T-helper 22 cell (primary cell): Measurements from ENCODE around the gene CYB561A3.

Source experiments
- DNase-seq: peaks from one replicate; pipeline ENCODE4 v3.0.0-alpha.2; 2020; ENCODE audit warnings: low read depth

CYB561A3 gene

DNA sequence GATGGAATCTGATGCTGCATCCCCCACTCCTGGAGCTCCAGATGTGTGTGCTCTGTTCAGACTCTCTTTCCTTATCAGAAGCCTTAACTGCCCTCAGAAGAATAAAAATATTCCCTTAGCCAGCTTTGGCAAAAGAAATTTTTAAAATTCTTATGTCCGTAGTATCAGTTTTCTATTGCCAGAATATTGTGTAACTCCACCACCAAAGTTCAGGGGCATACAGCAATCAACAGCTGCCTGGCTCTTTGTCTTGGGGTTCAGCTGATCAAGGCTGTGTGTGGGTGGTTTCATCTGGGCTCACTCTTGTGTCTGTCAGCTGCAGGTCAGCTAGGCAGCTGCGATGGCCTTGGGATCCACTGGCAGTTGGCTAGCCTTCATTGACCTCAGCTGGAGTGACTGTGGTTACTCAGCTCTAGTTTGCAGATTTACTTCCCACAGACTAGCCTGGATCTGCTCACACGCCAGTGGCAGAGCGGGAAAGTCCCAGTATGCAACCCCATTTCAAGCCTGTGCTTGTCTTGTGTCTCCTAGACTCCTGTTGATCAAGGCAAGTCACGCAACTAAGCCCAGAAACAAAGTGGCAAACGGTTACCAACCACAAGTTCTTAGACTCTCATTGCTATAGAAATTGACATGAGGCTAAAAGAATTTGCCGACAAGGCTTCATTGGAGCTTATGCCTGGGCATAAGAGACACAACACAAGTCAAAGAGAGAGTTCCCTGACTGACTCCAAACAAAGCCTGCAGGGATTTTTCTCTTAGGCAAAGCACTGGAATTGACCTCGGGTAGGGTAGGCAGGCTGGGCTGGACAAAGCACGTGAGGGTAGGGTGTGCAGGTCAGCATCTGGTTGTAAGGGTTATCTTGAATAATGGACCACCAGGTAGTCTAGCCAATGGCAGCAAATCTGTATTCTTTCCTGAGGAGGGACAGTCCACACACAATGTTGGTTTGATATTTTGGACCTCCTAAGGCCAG, 8.0 kb upstream of the CYB561A3 start:
- no peak for DNase-seq

DNA sequence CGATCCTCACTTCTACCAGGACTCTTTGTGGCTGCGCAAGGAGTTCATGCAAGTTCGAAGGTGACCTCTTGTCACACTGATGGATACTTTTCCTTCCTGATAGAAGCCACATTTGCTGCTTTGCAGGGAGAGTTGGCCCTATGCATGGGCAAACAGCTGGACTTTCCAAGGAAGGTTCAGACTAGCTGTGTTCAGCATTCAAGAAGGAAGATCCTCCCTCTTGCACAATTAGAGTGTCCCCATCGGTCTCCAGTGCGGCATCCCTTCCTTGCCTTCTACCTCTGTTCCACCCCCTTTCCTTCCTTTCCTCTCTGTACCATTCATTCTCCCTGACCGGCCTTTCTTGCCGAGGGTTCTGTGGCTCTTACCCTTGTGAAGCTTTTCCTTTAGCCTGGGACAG, 7.0 kb upstream of the CYB561A3 start:
- no peak for DNase-seq

- DNase-seq, result no peak
These were observed 5.7 kb upstream of the CYB561A3 start for GRCh38 chr11:61367406-61367805.

DNA sequence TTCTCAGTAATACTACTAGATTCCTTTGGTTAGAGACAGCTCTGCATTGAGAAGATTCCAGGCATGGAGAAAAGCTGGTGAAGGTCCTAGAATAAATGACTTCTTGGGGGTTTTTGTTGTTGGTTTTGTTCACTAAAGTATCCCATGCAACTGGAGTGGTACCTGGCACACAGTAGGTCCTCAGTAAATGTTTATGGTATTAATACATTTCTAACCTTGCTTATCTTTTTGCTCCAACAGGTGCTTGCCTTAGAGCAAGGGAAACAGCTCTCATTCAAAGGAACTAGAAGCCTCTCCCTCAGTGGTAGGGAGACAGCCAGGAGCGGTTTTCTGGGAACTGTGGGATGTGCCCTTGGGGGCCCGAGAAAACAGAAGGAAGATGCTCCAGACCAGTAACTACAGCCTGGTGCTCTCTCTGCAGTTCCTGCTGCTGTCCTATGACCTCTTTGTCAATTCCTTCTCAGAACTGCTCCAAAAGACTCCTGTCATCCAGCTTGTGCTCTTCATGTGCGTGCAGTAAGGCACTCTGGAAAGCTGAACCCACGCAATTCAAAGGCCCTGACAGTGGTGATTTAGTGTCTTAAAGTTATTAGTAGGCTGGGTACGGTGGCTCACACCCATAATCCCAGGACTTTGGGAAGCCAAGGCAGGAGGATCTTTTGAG, 2.5 kb upstream of the CYB561A3 start:
- DNase-seq, result no peak

DNA sequence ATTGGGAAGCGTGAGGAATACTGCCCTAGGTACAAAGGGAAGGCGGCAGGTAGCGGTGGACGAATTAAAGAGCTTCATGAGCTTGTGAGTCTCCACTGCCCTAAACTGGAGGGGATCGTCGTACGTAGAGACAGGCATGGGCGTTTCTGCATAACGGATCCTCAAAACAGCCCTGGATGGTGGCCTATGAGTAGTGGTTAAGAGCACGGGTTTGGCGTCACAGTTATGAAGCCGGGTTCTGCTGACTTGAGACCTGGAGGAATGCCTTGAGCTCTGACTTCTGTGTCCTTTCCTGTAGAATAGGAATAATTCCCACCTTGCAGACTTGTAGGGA, 827 bp upstream of the CYB561A3 start:
- peak; percentile 7 for DNase-seq

- no peak for DNase-seq
These were observed 393 bp downstream of the CYB561A3 start for GRCh38 chr11:61361237-61361740.

DNA sequence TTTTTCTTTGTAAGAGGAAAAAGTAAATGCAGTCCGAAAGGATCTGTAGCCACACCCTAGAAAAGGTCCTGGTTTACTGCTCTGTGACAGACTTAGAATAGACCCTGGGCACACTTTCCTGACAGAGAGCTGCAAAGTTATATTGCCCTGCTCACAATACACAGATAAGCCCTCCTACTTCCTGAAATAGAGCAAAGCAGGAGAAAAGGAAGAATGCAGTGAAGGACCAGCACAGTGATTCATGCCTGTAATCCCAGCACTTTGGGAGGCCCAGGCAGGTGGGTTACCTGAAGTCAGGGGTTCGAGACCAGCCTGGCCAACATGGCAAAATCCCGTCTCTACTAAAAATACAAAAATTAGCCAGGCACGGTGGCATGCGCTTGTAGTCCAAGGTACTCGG, 2.2 kb downstream of the CYB561A3 start:
- DNase-seq, result no peak

GRCh38 chr11:61358566-61358965, 3.1 kb downstream of the CYB561A3 start:
- no peak for DNase-seq

- DNase-seq, result no peak
These were observed 3.8 kb downstream of the CYB561A3 start for GRCh38 chr11:61357894-61358239.

- DNase-seq, result no peak
These were observed 4.3 kb downstream of the CYB561A3 start for GRCh38 chr11:61357233-61357893.

- DNase-seq, result no peak
These were observed 5.0 kb downstream of the CYB561A3 start for GRCh38 chr11:61356706-61357105.

- DNase-seq, result no peak
These were observed 7.5 kb downstream of the CYB561A3 start for GRCh38 chr11:61354208-61354607.

GRCh38 chr11:61353131-61354067, 8.3 kb downstream of the CYB561A3 start:
- DNase-seq, result no peak

GRCh38 chr11:61352038-61352437, 9.6 kb downstream of the CYB561A3 start:
- no peak for DNase-seq

GRCh38 chr11:61350803-61351202, 10.9 kb downstream of the CYB561A3 start:
- DNase-seq, result no peak

DNA sequence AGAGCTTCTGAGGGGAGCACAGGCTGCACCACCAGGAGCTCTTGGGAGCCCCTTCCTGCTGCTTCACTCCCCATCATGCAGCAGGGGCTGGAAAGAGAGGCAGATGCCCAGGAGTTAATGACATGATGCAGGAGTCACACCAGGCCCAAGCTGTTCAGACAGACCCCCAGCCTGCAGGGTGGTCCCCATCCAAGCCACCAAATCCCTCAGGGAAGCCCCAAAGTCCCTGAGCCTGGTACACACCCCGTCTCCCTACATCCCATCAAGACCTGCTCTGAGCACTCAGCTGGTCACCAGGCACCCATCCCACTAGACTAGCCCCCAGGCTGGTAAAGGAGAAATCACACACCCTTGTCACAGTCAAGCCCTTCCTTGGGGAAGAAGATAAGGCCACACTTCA, 11.3 kb downstream of the CYB561A3 start:
- DNase-seq, result no peak

- no peak for DNase-seq
These were observed 11.8 kb downstream of the CYB561A3 start for GRCh38 chr11:61349916-61350315.

DNA sequence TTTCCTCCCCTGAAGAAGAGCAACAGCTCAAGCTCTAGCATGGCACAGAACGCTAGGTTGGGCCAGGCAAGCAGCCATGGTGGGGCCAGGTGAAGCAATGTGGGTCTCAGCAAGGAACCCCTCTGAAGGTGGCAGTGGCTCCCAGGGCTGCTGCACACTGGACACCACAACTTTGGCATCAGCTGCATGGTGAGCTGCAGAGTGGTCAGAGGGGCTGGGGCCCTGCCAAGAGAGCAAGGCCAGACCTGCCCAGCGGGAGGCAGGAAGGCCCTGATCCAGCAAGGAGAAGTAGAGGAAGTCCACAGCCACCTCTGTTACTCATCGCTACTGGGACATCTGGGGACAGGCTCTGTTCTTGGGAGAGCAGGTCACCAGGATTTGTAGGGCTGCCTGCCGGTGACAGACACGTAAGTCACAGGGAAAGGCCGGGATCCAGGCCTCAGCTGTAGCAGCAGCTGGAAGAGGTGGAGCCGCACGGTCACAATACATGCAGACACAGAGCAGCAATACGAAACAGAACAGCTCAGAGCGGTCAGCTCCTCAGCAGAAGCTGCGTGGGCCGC, 12.4 kb downstream of the CYB561A3 start:
- DNase-seq, result no peak

DNA sequence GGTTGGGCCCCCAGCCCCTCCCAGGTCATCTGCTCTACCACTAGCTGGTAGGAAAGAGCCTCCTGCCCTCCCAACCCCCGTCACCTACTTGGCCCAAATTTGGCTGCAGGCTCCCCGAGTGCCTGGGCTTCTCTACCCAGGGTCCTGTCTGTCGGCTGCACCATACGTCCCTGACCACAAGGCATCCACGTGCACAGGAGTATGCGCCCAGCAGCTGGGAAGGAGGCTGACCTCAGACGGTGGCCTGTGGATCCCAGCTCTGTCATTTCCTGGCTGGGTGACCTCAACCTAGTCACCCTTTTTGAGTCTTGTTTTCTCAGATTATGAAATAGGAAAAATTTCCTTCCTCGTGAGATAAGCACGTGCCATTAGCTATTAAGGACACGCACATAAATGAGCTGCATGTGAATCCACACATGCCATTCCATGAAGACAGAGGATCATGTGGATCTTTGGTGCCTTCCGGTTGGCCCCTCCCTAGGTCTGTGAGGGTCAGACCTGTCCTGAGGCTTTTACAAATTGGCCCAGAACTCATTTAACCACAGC, 13.7 kb downstream of the CYB561A3 start:
- no peak for DNase-seq

DNA sequence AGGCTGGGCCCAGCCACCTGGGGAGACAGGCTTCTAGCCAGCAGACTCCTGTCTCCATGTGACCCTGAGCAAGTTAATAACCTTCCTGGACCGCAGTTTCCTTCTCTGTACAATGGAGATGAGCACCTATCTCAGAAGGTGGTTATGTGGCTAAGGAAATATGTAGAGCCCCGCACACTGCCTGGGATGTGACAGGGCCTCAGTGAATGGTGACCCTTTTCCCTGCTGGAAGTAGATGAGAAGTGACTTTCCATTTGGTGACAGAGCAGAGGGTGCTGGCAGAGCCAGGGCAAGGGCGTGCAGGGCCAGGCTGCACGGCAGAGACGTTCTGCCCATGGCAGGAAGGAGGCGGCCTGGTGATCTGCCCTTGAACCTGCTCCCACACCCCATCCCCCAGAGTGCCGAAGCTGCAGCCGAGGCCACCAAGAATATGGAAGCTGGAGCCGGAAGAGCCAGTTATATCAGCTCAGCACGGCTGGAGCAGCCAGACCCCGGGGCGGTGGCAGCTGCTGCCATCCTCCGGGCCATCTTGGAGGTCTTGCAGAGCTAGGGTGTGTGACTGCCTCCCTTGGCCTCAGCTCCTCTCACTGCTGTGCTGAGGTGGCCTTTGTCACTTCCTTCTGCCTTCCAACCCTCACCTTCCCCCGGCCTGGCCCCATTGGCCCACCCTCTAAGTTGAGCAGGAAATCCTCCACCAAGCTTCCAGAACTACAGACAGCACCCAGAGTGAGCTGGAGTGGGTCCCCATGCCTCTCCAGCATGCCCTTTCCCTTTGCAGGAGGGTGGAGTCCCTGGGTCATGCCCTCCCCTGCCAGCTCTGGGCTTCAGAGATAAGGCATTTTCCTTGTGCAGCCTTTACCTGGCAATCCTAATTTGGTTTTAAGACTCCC, 15.5 kb downstream of the CYB561A3 start:
- DNase-seq, result no peak
